ENCODE measurements around the gene PROZ. TPM values are rescaled to one million over a fixed set of nuclear protein-coding genes. Genes with fewer than 3 reads are reported as not detected.

The PROZ gene
- total and polyA plus RNA-seq, 2 of the 13 experiments (the other 11 are each of a cell fraction or from before 2014, with no cell fraction given) = 5.6 to 22.5 TPM

GRCh38 chr13:113121928-113122471 is 36.4 kb upstream of the PROZ start (continued):
- TF ChIP-seq RERE (CRISPR knock-in tag; IDR thresholded peaks at IDR 0.05; ENCODE audit: low read depth) (no peak), HNRNPL (IDR thresholded peaks at IDR 0.05; ENCODE audit: low read depth, low read length) (peak; percentile 4; the same call in 1 of the 2 replicates), ZNF790 (CRISPR knock-in tag; IDR thresholded peaks at IDR 0.05; ENCODE audit: borderline replicate concordance) (0 out of 2 replicates have a peak, but pooled peaks have one; percentile 58), ZNF619 (CRISPR knock-in tag; IDR thresholded peaks at IDR 0.05) (no peak), RNF219 (CRISPR knock-in tag; IDR thresholded peaks at IDR 0.05) (no peak), TRAFD1 (CRISPR knock-in tag; IDR thresholded peaks at IDR 0.05; ENCODE audit: borderline replicate concordance) (no peak), ZFP36L1 (CRISPR knock-in tag; IDR thresholded peaks at IDR 0.05) (0 out of 2 replicates have a peak, but pooled peaks have one; percentile 1)

Measured in HepG2 (cell line).